GM19099 (cell line): ENCODE results near the gene GOLGA8A.

Source experiments
- POLR2A ChIP-seq: IDR thresholded peaks from 3 replicates; pipeline ENCODE4 v1.6.1; 2011; ENCODE audit warnings: low read depth; ENCODE audit not compliant: insufficient read length; ENCODE audit errors: extremely low read depth

GOLGA8A gene

GRCh38 chr15:34437687-34438086, at the start of gene GOLGA8A:
Gene GOLGA8A, minus strand, starts transcription at chr15:34437808. Its CDS starts 48,117 bp downstream, at chr15:34389691.
- TF ChIP-seq POLR2A = peak; percentile 65

DNA sequence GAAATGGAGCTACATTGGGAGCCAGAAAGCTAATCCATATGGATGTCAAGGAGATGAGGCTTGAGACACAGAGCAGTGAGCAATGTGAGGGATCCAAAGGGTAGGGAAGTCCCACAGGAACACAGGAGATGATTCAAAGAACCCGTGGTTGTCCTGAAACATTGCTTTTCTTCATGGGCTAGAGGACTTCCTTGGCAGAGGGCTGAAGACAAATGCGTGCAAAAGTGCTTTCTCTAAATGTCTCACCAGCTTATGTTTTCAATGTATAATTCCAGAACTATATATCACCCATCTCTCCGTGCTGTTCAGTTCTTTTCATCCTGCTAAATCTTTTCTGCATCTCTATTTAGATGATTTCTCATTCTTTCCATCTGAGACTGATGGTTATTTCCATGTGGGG, 46.0 kb upstream of the GOLGA8A start:
- no peak for TF ChIP-seq POLR2A

- no peak for TF ChIP-seq POLR2A
These were observed 43.8 kb upstream of the GOLGA8A start for GRCh38 chr15:34481370-34481769.

GRCh38 chr15:34473840-34474239, 36.2 kb upstream of the GOLGA8A start:
- no peak for TF ChIP-seq POLR2A

DNA sequence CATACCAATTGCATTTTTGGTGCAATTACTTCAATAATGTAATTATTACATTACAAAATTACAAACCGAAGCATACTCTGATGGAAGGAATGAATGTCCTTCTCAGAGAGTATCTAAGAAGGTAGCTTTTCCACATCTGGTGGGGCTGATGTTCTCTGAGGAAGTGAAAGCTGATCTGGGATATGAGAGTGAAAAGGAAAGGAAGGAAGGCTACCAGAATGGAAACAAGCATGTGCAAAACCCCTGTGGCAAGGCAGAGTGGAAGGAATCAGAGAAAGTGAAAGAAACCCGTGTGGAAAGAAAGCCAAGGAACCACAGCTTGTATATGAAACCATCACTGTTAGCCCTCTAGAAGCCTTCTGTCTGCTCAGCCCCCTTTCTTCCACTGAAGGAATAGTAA, 35.3 kb upstream of the GOLGA8A start:
- TF ChIP-seq POLR2A = no peak

DNA sequence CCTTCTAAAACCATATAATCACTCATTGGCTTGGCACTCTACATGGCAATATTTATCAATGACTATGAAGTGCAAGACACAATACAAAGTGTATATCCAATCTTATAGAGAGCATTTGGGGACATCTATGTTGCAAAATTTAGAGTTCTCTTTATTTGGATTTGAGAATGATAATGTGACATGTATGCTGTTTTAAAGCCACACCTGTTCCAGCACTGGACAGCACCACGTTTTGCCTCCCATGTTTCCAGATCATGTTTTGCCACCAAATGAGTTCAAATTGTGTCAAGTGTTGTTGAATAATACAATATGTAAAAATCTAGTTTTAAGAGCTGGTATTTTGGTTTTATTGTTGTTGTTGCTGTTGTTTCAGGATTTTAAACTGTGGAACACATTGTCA, 33.3 kb upstream of the GOLGA8A start:
- no peak for TF ChIP-seq POLR2A

- no peak for TF ChIP-seq POLR2A
These were observed 32.5 kb upstream of the GOLGA8A start for GRCh38 chr15:34470091-34470490.

- TF ChIP-seq POLR2A = no peak
These were observed 24.1 kb upstream of the GOLGA8A start for GRCh38 chr15:34461730-34462129.

DNA sequence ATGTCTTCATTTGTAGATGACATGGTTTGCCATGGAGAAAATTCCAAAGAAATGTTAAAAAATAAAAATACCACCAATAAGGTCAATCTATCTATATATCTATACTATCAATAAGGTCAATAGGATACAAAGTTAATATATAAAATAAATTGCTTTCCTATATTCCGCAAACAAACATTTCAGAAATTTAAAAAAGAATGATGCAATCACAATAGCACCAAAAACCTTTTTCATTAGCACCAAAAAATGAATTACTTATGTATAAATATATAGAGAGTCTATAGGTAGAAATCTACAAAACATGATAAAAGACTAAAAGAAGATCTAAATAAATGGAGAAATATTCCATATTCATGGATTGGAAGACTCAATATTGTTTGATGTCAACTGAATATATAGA, 22.8 kb upstream of the GOLGA8A start:
- no peak for TF ChIP-seq POLR2A

DNA sequence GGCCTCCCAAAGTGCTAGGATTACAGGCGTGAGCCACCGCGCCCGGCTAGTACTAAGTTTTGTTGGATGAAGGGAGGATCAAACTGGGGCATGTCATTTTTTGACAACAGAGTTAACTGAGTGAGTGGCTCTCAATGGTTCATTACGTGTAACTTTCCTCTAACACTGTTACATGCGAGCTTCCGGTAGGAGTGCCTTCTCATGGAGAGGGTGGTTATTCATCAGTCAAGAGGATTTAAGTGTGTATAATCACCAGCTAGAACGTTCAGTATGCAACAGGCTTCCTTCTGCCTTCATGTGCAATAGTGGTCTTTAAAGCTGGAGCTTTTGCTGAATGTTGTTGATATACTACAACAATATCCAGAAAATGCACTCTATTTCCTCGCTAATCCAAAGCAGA, 19.1 kb upstream of the GOLGA8A start:
- TF ChIP-seq POLR2A = no peak

DNA sequence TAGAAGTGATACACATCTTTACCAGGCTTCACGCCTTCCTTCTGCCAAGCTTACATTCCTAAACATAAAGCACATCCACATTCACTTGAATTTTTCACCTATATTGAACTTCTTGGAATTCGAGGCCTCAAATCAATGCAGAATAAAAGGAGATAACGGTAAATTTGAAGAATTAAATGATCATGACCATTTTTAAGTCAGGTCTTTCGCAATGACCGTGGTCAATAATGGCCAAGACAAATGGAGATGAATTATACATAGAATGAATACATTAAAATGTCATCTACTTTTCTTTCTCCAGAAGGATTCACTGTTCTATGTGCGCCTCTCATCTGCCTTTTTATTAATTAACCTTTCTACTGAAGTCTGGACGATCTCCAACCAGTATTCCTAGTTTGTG, 5.3 kb upstream of the GOLGA8A start:
- TF ChIP-seq POLR2A = no peak

DNA sequence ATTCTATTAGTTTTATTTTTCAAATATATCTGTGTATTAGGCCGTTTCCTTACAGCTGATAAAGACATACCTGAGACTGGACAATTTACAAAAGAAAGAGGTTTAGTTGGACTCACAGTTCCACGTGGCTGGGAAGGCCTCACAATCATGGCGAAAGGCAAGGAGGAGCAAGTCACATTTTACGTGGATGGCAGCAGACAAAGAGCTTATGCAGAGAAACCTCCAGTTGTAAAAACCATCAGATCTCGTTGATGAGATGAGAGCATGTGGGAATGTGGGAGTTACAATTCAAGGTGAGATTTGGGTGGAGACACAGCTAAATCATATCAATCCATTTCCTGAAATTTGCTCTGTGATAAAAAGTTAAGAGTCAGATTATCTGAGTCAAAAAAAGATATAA, 2.3 kb upstream of the GOLGA8A start:
- TF ChIP-seq POLR2A = no peak

GRCh38 chr15:34436956-34437442, 609 bp downstream of the GOLGA8A start:
- no peak for TF ChIP-seq POLR2A

- TF ChIP-seq POLR2A = no peak
These were observed 1.3 kb downstream of the GOLGA8A start for GRCh38 chr15:34436126-34436955.

- TF ChIP-seq POLR2A = no peak
These were observed 1.9 kb downstream of the GOLGA8A start for GRCh38 chr15:34435658-34436057.

DNA sequence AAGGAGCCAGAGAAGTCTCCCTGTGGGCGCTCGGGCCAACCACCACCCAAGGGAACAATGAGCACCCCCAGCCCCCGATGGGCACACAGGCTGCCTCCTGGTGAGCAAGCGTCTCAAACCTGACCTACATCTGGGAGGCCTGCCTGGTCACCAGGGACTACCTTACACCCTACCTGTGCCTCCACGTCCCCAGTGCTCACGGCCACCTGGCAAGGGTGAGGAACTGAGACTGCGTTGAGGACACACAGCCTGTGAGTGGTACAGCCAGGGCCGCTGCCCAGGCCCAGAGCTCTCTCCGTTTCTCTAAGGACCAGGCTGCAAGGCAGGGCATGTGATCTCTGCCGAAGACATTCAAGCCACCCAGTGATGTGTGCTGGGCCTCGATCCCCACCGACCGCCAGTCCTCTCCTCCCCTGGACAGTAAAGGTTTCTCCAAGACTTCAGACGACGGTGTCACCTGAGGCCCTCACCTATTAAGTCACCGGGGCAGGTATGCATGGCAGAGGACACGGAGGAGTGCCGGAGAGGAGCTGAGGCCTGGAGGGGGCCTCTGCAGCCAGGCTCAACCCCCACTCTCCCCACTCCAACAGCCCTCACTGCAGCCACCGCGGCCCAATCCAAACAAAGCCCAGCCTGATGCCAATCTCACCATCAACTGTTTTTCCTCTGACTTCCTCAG, 2.8 kb downstream of the GOLGA8A start:
- no peak for TF ChIP-seq POLR2A
